GM19043 (cell line): Measurements from ENCODE around the gene NEK7.

Experiments used
- ATAC-seq: cut with Tn5 transposase; IDR thresholded peaks from one replicate; pipeline ENCODE4 v1.9.1; 2021; ENCODE audit warnings: low read depth; ENCODE audit not compliant: unreplicated experiment

The NEK7 gene

GRCh38 chr1:198141668-198142351, 15.0 kb upstream of the NEK7 start:
- no peak for ATAC-seq

DNA sequence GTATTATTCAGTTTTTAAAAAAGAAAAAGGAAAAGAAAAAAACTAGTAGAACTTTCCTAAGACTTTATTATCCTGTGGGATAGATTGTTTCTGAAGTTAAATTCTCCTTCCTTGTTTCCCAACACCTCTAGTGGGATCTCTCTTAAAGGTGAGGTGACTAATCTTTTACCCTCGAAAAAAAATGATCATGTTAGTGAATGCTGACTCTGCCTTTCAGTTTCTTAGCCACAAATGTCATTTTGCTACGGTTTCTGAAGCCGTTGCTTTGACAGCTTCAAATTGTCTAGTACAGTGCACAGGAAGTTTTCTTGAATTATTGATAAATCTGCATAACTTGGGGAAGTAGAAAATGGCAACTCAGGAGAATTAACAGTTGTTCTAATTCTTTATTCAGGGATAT, 13.0 kb upstream of the NEK7 start:
- ATAC-seq = no peak

- no peak for ATAC-seq
Measured at GRCh38 chr1:198147216-198147615, 9.6 kb upstream of the NEK7 start.

DNA sequence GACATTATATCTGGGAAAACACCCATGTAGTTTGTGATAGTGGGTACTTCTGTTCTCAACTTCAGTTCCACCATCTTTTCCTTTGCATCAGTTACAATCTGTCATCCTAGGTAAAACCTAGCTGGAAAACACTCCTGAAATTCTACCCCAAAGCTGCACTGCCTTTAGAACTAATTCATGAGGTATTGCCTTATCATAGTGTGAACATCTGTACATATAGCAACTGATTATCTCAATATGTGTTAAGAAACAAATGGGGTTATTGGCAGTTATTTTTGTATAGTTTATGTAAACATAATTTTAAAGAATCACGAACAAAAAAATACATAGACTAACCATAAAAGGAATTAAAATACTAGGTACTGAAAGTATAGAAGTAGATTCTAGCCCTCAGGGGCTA, 6.4 kb upstream of the NEK7 start:
- ATAC-seq = no peak

DNA sequence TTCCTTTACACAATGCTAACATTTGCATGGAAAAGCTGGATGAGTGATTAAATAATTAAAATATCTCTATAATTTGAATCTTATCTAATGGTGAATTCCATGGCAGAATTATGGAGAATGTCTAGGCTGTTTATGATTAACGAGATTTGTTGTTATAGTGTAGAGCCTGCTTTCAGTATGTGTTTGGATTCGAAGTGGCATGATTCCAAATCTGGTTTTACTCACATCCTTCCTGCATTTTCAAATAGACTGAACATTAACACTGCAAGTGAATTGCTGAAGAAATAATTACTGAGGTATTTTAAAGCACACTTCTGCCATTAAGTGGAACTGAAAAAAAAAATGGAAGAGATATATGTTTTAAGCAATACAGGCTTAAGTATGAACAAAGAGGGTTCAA, 5.1 kb upstream of the NEK7 start:
- ATAC-seq = no peak

DNA sequence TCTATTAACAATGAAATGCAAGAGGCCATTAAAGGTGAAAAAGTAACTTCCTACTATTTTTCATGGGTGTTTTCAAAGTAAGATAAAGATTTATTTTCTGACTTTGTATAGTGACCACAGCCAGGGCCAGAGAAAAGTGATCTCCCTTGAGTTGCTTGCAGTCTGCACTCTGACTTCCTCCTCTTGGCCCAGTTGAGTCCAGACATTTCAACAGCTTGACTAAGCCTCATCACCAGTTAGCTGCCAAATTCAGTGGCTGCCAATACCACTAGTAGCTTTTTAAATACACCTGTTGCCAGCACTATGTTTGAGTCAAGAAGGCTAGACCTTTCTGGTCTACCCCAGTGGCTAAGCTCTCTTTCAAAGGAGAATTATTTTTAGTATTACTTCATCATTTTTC, 3.7 kb upstream of the NEK7 start:
- ATAC-seq = no peak

GRCh38 chr1:198153804-198154203, 3.0 kb upstream of the NEK7 start:
- ATAC-seq = no peak

- no peak for ATAC-seq
Measured at GRCh38 chr1:198155253-198155652, 1.5 kb upstream of the NEK7 start.

- ATAC-seq = peak; percentile 24
Measured at GRCh38 chr1:198156111-198156744, 570 bp upstream of the NEK7 start.

- ATAC-seq = peak; percentile 41
Measured at GRCh38 chr1:198157241-198157846, 546 bp downstream of the NEK7 start.

DNA sequence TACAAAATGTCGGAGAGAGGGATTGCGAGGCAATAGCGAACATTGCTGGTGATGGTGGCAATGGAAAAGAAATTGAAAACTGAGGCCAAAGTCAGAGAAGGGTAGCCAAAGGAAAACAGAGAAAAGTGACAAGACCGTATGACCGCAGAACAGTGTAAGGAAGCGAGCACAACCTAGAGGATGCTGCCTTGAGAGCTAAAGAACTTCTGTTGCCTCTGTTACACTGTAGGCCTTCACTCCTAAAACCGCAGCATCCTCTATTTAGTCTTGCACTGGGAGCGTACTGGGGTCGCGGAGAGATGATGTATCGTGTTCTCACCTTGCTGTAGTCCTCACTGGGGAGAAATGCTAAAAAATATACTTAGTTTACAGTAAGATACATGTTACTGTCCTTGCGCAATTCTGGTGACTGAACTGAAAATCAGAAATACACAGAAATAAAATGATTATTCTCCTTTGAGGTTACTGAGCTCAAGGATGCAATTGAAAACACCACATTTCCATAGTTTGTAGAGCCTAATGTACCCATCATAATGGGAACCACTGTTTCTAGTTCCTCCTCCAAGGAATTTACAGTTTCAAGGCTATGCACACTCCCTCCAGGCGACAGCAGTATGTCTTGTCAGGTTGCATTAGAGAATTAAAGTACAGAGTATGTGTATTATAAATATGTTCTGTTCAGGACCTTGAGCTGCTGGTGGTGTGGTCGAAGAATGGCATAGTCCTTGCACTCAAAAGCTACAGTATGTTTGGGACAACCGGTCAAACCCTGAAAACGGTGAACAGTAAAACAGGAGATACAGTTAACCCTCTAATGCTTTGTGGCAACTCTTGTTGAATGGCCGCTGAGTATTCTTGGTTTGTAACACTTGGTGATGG, 1.3 kb downstream of the NEK7 start:
- ATAC-seq = no peak

GRCh38 chr1:198158735-198159589, 2.2 kb downstream of the NEK7 start:
- peak; percentile 64 for ATAC-seq

GRCh38 chr1:198160222-198160621, 3.4 kb downstream of the NEK7 start:
- ATAC-seq = no peak

DNA sequence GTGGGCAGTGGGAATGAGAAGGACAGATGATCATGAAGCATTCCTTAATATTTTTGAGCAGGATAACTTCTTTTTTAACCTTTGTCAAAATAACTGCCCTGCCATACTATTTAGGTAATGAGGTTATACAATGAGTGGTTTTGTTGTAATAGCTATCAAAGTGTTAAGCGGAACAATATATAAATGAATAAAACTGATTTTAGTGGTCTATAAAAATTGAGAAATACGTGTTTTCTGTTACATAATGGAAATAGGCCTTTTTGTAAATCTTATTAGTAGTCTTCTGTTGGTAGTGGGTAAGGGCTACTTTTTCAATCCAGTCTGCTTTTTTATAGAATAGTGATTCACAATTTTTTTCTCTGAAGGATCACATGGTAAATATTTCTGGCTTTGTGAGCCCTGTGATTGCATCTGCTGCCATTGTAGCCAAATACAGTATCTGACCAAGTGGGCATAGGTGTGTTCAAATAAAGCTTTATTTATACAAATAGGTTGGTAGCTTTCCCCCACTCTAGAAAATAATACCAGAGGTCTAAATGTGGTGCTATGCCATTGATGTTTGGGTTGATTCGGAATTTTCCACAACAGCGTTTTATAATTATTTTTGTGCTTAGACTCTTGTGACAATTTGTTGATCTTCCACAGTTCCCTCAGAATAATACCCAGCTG, 4.3 kb downstream of the NEK7 start:
- no peak for ATAC-seq

GRCh38 chr1:198161718-198162090, 4.9 kb downstream of the NEK7 start:
- no peak for ATAC-seq

DNA sequence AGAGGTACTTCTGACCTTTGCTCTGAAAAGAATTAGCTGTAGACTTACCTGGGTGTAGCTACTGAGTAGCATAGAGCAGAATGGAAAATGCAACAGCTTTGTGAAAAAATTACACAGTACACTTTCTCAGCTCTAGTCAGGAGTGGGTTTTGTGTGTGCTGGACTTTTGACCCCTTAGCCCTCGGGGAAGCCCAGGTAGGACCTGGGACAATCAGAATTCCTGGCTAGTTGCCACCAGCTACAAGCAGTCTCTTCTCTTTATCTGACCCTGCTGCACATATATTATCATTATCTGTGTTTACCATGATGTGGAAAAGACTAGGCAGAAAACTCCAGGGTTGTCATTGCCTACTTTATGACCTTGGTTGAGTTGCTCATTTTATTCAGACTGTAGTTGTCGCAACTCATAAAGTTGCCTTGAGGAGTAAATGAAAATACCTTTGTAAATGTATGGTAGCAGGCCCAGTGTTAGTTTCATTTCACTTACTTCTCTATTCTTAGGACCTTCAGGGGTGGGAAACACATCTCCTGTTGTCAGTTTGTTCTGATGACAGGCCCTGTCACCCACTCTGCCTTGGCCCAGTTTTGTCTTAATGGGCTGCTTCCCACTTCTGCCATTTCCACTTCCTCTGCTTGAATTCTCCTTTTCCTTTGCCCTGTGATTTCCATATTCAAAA, 5.4 kb downstream of the NEK7 start:
- no peak for ATAC-seq

DNA sequence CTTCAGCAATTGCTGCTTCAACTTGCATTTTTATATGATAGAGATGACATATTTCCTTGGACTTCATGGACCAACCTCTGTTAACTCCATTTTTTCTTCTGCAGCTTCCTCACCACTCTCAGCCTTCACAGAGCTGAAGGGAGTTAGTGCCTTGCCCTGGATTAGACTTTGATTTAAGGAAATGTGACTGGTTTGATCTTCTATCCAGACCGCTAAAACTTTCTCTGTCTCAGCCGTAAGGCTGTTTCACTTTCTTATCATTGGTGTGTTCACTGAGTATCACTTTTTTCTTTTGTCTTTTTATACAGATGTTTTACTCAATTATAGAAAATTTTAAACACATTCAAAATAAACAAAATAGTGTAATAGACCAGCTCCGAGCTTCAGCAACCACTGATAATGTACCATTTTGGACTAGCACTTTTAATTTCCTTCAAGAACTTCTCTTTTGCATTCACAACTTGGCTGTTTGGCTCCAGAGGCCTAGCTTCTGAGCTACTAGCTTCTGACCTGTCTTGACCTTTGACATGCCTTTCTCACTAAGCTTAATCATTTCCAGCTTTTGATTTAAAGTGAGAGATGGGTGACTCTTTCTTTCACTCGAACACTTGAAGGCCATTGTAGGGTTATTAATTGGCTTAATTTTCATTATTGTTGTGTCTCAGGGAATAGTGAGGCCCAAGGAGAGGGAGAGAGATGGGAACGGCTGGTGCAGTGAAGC, 9.3 kb downstream of the NEK7 start:
- peak; percentile 35 for ATAC-seq

- no peak for ATAC-seq
Measured at GRCh38 chr1:198166900-198167299, 10.1 kb downstream of the NEK7 start.
